NCI-H1092 treated with DMSO at 0.1 percent for 48 hours (cell line): ENCODE measurements around the gene KRTAP15-1.

Source experiments
- DNase-seq: peaks from one replicate; lab custom pipeline; 2025; lab: John Stamatoyannopoulos, UW

KRTAP15-1 gene

DNA sequence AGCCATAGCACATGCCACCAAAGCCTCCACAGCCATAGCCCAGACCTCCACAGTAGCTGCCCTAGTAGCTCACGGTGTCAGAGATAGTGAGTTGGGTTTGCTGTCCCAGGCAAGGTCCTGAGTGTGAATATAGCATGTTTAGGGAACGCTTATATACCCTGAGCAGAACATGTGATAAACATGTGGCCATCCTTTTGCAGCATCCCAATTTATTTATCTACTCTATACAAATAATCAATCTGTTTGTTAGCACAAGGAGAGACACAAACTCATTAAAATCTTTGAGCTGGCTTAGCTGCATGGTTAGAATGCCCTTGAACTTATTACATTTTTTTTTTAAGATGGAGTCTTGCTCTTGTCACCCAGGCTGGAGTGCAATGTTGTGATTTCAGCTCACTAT lies 47.3 kb downstream of the KRTAP15-1 start, which contains the start of gene KRTAP19-2:
Gene KRTAP19-2, minus strand, starts transcription at position 101 of the 400 bp plus-strand sequence. Its CDS starts 88 bp downstream, at position 13.
- no peak for DNase-seq
